Lung (tissue), 12 donors: ENCODE data around the gene HNRNPUL1. TPM values are rescaled to one million over a fixed set of nuclear protein-coding genes. Genes with fewer than 3 reads are reported as not detected.

Experiments
- ATAC-seq: fragments of 200-7000 bp; cut with Tn5 transposase; one replicate; pipeline ENCODE4 v1.9.1; 2020; ENCODE audit warnings: moderate number of reproducible peaks; ENCODE audit not compliant: insufficient read depth, low FRiP score
- DNase-seq, 3 donors: peaks; one replicate each; pipeline ENCODE4 v3.0.0-alpha.2; 2013 to 2017
- H3K27ac ChIP-seq, 2 donors: one replicate each; pipeline ENCODE4 v1.5.1; 2013; ENCODE audit warnings: mild to moderate bottlenecking in 2 of 2, moderate library complexity in 2 of 2, control low read depth in 1 of 2, inconsistent platforms in 1 of 2, low read depth in 1 of 2, low read length in 1 of 2
- H3K27me3 ChIP-seq, 3 donors: one replicate each; pipeline ENCODE4 v1.5.1; 2013; ENCODE audit warnings: low read length in 2 of 3; ENCODE audit not compliant: control insufficient read depth in 3 of 3, insufficient read depth in 3 of 3
- H3K36me3 ChIP-seq, 4 donors: one replicate each; pipeline ENCODE4 v1.5.1; 2013; ENCODE audit warnings: low read length in 4 of 4, mild to moderate bottlenecking in 1 of 4, moderate library complexity in 1 of 4; ENCODE audit not compliant: control insufficient read depth in 4 of 4, insufficient read depth in 4 of 4
- H3K4me1 ChIP-seq, 5 donors: one replicate each; pipeline ENCODE4 v1.5.1; 2013; ENCODE audit warnings: low read length in 5 of 5, mild to moderate bottlenecking in 2 of 5, moderate library complexity in 1 of 5; ENCODE audit not compliant: control insufficient read depth in 5 of 5, insufficient read depth in 5 of 5
- H3K4me3 ChIP-seq: one replicate; pipeline ENCODE4 v1.5.1; 2013; ENCODE audit warnings: mild to moderate bottlenecking, control low read depth, moderate library complexity
- H3K9ac ChIP-seq, 2 donors: one replicate each; pipeline ENCODE4 v1.5.1; 2013; ENCODE audit warnings: low read length in 2 of 2, control low read depth in 1 of 2; ENCODE audit not compliant: insufficient read depth in 1 of 2
- H3K9me3 ChIP-seq, 4 donors: one replicate each; pipeline ENCODE4 v1.5.1; 2013; ENCODE audit warnings: low read length in 3 of 4, mild to moderate bottlenecking in 1 of 4, moderate library complexity in 1 of 4; ENCODE audit not compliant: control insufficient read depth in 4 of 4, insufficient read depth in 3 of 4
- CTCF ChIP-seq: IDR thresholded peaks from 2 replicates; pipeline ENCODE4 v1.5.1; 2012; ENCODE audit warnings: mild to moderate bottlenecking; ENCODE audit errors: control extremely low read depth, extremely low read depth
- WGBS, 2 donors: extraction: QIAGEN DNeasy Blood & Tissue Kit; methylation state at CpG; one replicate each; pipeline ENCODE4 v1.1.7; 2013; 5-methylcytosine and 5-hydroxymethylcytosine counted together
- polyA plus RNA-seq, 2 donors: library from polyadenylated mRNA; stranded (reverse); fragments of 200-250 nt; gene quantifications; one replicate each; pipeline ENCODE4 v1.2.1, GENCODE V29; 2013
- total RNA-seq, 2 donors: library from RNA; depleted of rRNA in 1 of 2; stranded (reverse); fragments of >200 nt in 1 of 2; gene quantifications; one replicate each; pipeline ENCODE4 v1.2.1, GENCODE V29; 2014 to 2021
- donor health status: control.
- donor health status: control.
- donor health status: Bipolar disorder and iron deficiency.
- donor health status: healthy.
- donor health status: DM: yes; HTN: yes; CAD: no.

Gene HNRNPUL1
- total and polyA plus RNA-seq, 4 donors, result 92.2 to 198 (median 144) TPM

GRCh38 chr19:41320185-41320518, 56.0 kb downstream of the HNRNPUL1 start:
- no peaks in the 10 kb centered on the region for H3K9me3 ChIP-seq
- H3K27me3 ChIP-seq, result no peaks in the 10 kb centered on the region
- DNase-seq (no peak), ATAC-seq (no peak)
- no peak overlapping the region for H3K27ac ChIP-seq
- no peak for TF ChIP-seq CTCF
- peaks cover 0 to 14% (median 4%) of the 10 kb centered on the region in 5 donors for H3K4me1 ChIP-seq
- H3K36me3 ChIP-seq, result peaks cover 6 to 50% (median 28%) of the 10 kb centered on the region in 4 donors
- 89 to 95% methylated on average over 11 of the region's 11 CpGs for WGBS, 2 donors
- H3K4me3 ChIP-seq, result no peak overlapping the region
- H3K9ac ChIP-seq, result no peak overlapping the region

GRCh38 chr19:41320568-41320967, 56.4 kb downstream of the HNRNPUL1 start:
- no peaks in the 10 kb centered on the region for H3K27me3 ChIP-seq
- no peak for ATAC-seq
- H3K9ac ChIP-seq, result no peak overlapping the region
- TF ChIP-seq CTCF, result no peak
- no peak for DNase-seq
- peaks cover 6 to 50% (median 28%) of the 10 kb centered on the region in 4 donors for H3K36me3 ChIP-seq
- no peaks in the 10 kb centered on the region for H3K9me3 ChIP-seq
- 85 to 87% methylated on average over 4 of the region's 4 CpGs for WGBS, 2 donors
- peaks cover 0 to 17% (median 7%) of the 10 kb centered on the region in 5 donors for H3K4me1 ChIP-seq
- H3K27ac ChIP-seq, result no peak overlapping the region
- no peak overlapping the region for H3K4me3 ChIP-seq

- Histone ChIP-seq H3K27me3 (no peaks in the 10 kb centered on the region), H3K4me1 (peaks cover 0 to 23% (median 13%) of the 10 kb centered on the region in 5 donors), H3K9me3 (no peaks in the 10 kb centered on the region), H3K27ac (peak overlapping the region in 1 of 2 donors; percentile 47), H3K36me3 (peaks cover 6 to 49% (median 25%) of the 10 kb centered on the region in 4 donors), H3K4me3 (no peak overlapping the region), H3K9ac (no peak overlapping the region)
- 71 to 81% methylated on average over 7 of the region's 7 CpGs for WGBS, 2 donors
- TF ChIP-seq CTCF, result no peak
- ATAC-seq (no peak), DNase-seq (no peak)
These were observed 57.0 kb downstream of the HNRNPUL1 start for GRCh38 chr19:41321204-41321599.
